AG04450 (cell line): ENCODE measurements around the gene LCMT1. TPM values are rescaled to one million over a fixed set of nuclear protein-coding genes. Genes with fewer than 3 reads are reported as not detected.
"Not testable (repeated sequence)": the region's sequence is repeated elsewhere in the genome, so short reads cannot be mapped to it uniquely, and the experiment has no call there.

Experiments used
- CTCF ChIA-PET: fragments of 300-600, 350-600 bp; formaldehyde crosslinking; extraction: SDS; loops from one replicate; lab custom pipeline; 2022; ENCODE audit warnings: antibody characterized with exemption, inconsistent platforms; lab: Charles Lee
- POLR2A ChIA-PET: fragments of 350-600 bp; formaldehyde crosslinking; extraction: SDS; loops from one replicate; lab custom pipeline; 2021; ENCODE audit warnings: antibody characterized with exemption, inconsistent platforms; lab: Yijun Ruan, JAX
- DNase-seq: peaks from one replicate; pipeline ENCODE4 v3.0.0-alpha.2; 2011; ENCODE audit warnings: low read depth, low spot score
- H3K27ac ChIP-seq: one replicate; pipeline ENCODE4 v1.5.1; 2012; ENCODE audit warnings: low read depth, low read length, control low read depth
- H3K27me3 ChIP-seq: one replicate; pipeline ENCODE4 v1.6.0; 2012; ENCODE audit warnings: low read length; ENCODE audit not compliant: control insufficient read depth, insufficient read depth
- H3K4me3 ChIP-seq: 2 replicates; pipeline ENCODE4 v1.5.1; 2011; ENCODE audit warnings: mild to moderate bottlenecking, low read depth, low read length, control low read depth
- H3K9me3 ChIP-seq: 2 replicates; pipeline ENCODE4 v1.5.1; 2012; ENCODE audit warnings: low read length; ENCODE audit not compliant: control insufficient read depth, insufficient read depth
- CTCF ChIP-seq: IDR thresholded peaks from 2 replicates; pipeline ENCODE4 v1.5.1; 2011; ENCODE audit warnings: low read depth, low read length, control low read depth, inconsistent platforms
- polyA plus RNA-seq: library from polyadenylated mRNA; depleted of rRNA; stranded (reverse); fragments of >200 nt; gene quantifications from 2 replicates; pipeline ENCODE4 v1.2.3, GENCODE V29; 2011

LCMT1 gene
- polyA plus RNA-seq, 1 experiment: 46.9 TPM

GRCh38 chr16:25157271-25157875 lies 45.8 kb downstream of the LCMT1 start:
- TF ChIP-seq CTCF: no peak
- POLR2A ChIA-PET: interaction anchor here (0.7 kb wide), 1 partner anchor 18 kb away, joined by 4 read pairs; no protein-coding TSS in a partner anchor
- CTCF ChIA-PET: interaction anchor here (0.9 kb wide), 1 partner anchor 68 kb away, joined by 3 read pairs; no protein-coding TSS in a partner anchor
- Histone ChIP-seq H3K27me3 (no peaks in the 10 kb centered on the region), H3K9me3 (no peaks in the 10 kb centered on the region), H3K4me3 (no peak overlapping the region), H3K27ac (no peak overlapping the region)
- no peak for DNase-seq

GRCh38 chr16:25158401-25158800 lies 46.9 kb downstream of the LCMT1 start:
- POLR2A ChIA-PET: no interaction called here
- H3K27ac ChIP-seq: no peak overlapping the region
- no peaks in the 10 kb centered on the region for H3K9me3 ChIP-seq
- H3K4me3 ChIP-seq: no peak overlapping the region
- no peaks in the 10 kb centered on the region for H3K27me3 ChIP-seq
- CTCF ChIA-PET: interaction anchor here (0.9 kb wide), 1 partner anchor 67 kb away, joined by 3 read pairs; no protein-coding TSS in a partner anchor
- no peak for DNase-seq
- TF ChIP-seq CTCF: no peak

GRCh38 chr16:25161753-25162367 lies 50.3 kb downstream of the LCMT1 start:
- H3K4me3 ChIP-seq: no peak overlapping the region
- no peak for TF ChIP-seq CTCF
- ChIA-PET CTCF (interaction anchor here (1.2 kb wide), 1 partner anchor 63 kb away, joined by 4 read pairs; no protein-coding TSS in a partner anchor), POLR2A (no interaction called here)
- DNase-seq: no peak
- H3K9me3 ChIP-seq: no peaks in the 10 kb centered on the region
- H3K27me3 ChIP-seq: no peaks in the 10 kb centered on the region
- no peak overlapping the region for H3K27ac ChIP-seq

GRCh38 chr16:25163683-25164082 lies 52.1 kb downstream of the LCMT1 start:
- Histone ChIP-seq H3K9me3 (no peaks in the 10 kb centered on the region), H3K4me3 (no peak overlapping the region), H3K27me3 (no peaks in the 10 kb centered on the region), H3K27ac (no peak overlapping the region)
- no peak for TF ChIP-seq CTCF
- ChIA-PET POLR2A (interaction anchor here (0.7 kb wide), 1 partner anchor 224 kb away, joined by 10 read pairs; no protein-coding TSS in a partner anchor), CTCF (interaction anchor here (1.1 to 2.9 kb wide), 2 partner anchors 36 to 62 kb away, joined by 3 to 10 read pairs; no protein-coding TSS in a partner anchor)
- no peak for DNase-seq

- no peak for DNase-seq
- Histone ChIP-seq H3K4me3 (no peak overlapping the region), H3K27me3 (no peaks in the 10 kb centered on the region), H3K9me3 (no peaks in the 10 kb centered on the region), H3K27ac (no peak overlapping the region)
- POLR2A ChIA-PET: no interaction called here
- no peak for TF ChIP-seq CTCF
- CTCF ChIA-PET: interaction anchor here (2.9 kb wide), 1 partner anchor 60 kb away, joined by 10 read pairs; no protein-coding TSS in a partner anchor
These were observed 53.7 kb downstream of the LCMT1 start for GRCh38 chr16:25165284-25165683.

- H3K27me3 ChIP-seq, H3K9me3 ChIP-seq, H3K4me3 ChIP-seq, CTCF ChIA-PET, DNase-seq, POLR2A ChIA-PET, H3K27ac ChIP-seq: not testable (repeated sequence)
These were observed 56.4 kb downstream of the LCMT1 start for GRCh38 chr16:25167920-25168319.
